Measurements from ENCODE around the gene DIP2C. TPM values are rescaled to one million over a fixed set of nuclear protein-coding genes. Genes with fewer than 3 reads are reported as not detected.

Gene DIP2C
- total and polyA plus RNA-seq, 2 donors (not counting 1 experiment from before 2014, with no cell fraction given), result 1.3 to 1.9 TPM

GRCh38 chr10:423178-423577 lies 266.3 kb downstream of the DIP2C start:
- H3K4me2 ChIP-seq (replicated peaks; ENCODE audit: low read depth, low read length, poor library complexity, severe bottlenecking), result no peak overlapping the region
- ChIA-PET POLR2A (no interaction called here), CTCF (no interaction called here)
- no peaks in the 10 kb centered on the region for H3K9me3 ChIP-seq (ENCODE audit: control extremely low read depth in 1 of 3, control insufficient read depth in 2 of 3, insufficient read depth in 1 of 3, low read length in 2 of 3)
- ATAC-seq (ENCODE audit: low read depth), result no peak
- no peak for DNase-seq
- no peak overlapping the region for H3K4me3 ChIP-seq (ENCODE audit: control extremely low read depth in 1 of 5, extremely low read depth in 1 of 5, insufficient read depth in 1 of 5, low read depth in 2 of 5, low read length in 4 of 5)
- H3K36me3 ChIP-seq (replicated peaks in 1 of 2; ENCODE audit: control extremely low read depth in 1 of 2, control insufficient read depth in 1 of 2, extremely low read depth in 1 of 2, insufficient read depth in 2 of 2, low read length in 1 of 2), result no peaks in the 10 kb centered on the region
- H3K27me3 ChIP-seq (replicated peaks in 1 of 4; ENCODE audit: control extremely low read depth in 1 of 4, control insufficient read depth in 3 of 4, insufficient read depth in 4 of 4, low read length in 3 of 4), result no peaks in the 10 kb centered on the region
- no peaks in the 10 kb centered on the region for H3K4me1 ChIP-seq (ENCODE audit: control insufficient read depth in 2 of 2, insufficient read depth in 2 of 2, low read length in 2 of 2)
- no peaks in the 10 kb centered on the region for H3K4me1 Mint-ChIP-seq
- H3K9me3 Mint-ChIP-seq (ENCODE audit: insufficient read depth), result no peaks in the 10 kb centered on the region
- no peak overlapping the region for H2AFZ ChIP-seq (ENCODE audit: insufficient read depth, low read depth, low read length, poor library complexity, severe bottlenecking)
- H3K27me3 Mint-ChIP-seq, result no peaks in the 10 kb centered on the region
- no peak overlapping the region for H3K27ac ChIP-seq (ENCODE audit: low read length in 2 of 2)
- no peak overlapping the region for H3K27ac Mint-ChIP-seq
- TF ChIP-seq EZH2 (IDR thresholded peaks at IDR 0.05; ENCODE audit: borderline replicate concordance, insufficient read depth, low read depth, low read length, poor library complexity, severe bottlenecking) (no peak), CTCF (IDR thresholded peaks at IDR 0.05) (no peak)
- no peak overlapping the region for H3K9ac ChIP-seq (ENCODE audit: low read length)
- H3K4me3 Mint-ChIP-seq, result no peak overlapping the region
- intact Hi-C loops (cut with micrococcal nuclease), result no loop called here
- H3K79me2 ChIP-seq (ENCODE audit: control insufficient read depth, insufficient read depth, low read length), result no peaks in the 10 kb centered on the region
- 90% methylated on average over 3 of the region's 7 CpGs for WGBS (ENCODE audit: insufficient coverage)
- H4K20me1 ChIP-seq (ENCODE audit: control insufficient read depth, insufficient read depth, low read length, poor library complexity, severe bottlenecking), result no peaks in the 10 kb centered on the region

GRCh38 chr10:422675-423074 lies 266.8 kb downstream of the DIP2C start:
- TF ChIP-seq EZH2 (IDR thresholded peaks at IDR 0.05; ENCODE audit: borderline replicate concordance, insufficient read depth, low read depth, low read length, poor library complexity, severe bottlenecking) (no peak), CTCF (IDR thresholded peaks at IDR 0.05) (no peak)
- Histone ChIP-seq H3K4me3 (ENCODE audit: control extremely low read depth in 1 of 5, extremely low read depth in 1 of 5, insufficient read depth in 1 of 5, low read depth in 2 of 5, low read length in 4 of 5) (no peak overlapping the region), H3K36me3 (replicated peaks in 1 of 2; ENCODE audit: control extremely low read depth in 1 of 2, control insufficient read depth in 1 of 2, extremely low read depth in 1 of 2, insufficient read depth in 2 of 2, low read length in 1 of 2) (no peaks in the 10 kb centered on the region), H3K9ac (ENCODE audit: low read length) (no peak overlapping the region), H3K4me1 (ENCODE audit: control insufficient read depth in 2 of 2, insufficient read depth in 2 of 2, low read length in 2 of 2) (no peaks in the 10 kb centered on the region), H3K27ac (ENCODE audit: low read length in 2 of 2) (no peak overlapping the region), H3K9me3 (ENCODE audit: control extremely low read depth in 1 of 3, control insufficient read depth in 2 of 3, insufficient read depth in 1 of 3, low read length in 2 of 3) (no peaks in the 10 kb centered on the region), H3K27me3 (replicated peaks in 1 of 4; ENCODE audit: control extremely low read depth in 1 of 4, control insufficient read depth in 3 of 4, insufficient read depth in 4 of 4, low read length in 3 of 4) (no peaks in the 10 kb centered on the region), H3K79me2 (ENCODE audit: control insufficient read depth, insufficient read depth, low read length) (no peaks in the 10 kb centered on the region), H3K4me2 (replicated peaks; ENCODE audit: low read depth, low read length, poor library complexity, severe bottlenecking) (no peak overlapping the region), H4K20me1 (ENCODE audit: control insufficient read depth, insufficient read depth, low read length, poor library complexity, severe bottlenecking) (no peaks in the 10 kb centered on the region), H2AFZ (ENCODE audit: insufficient read depth, low read depth, low read length, poor library complexity, severe bottlenecking) (no peak overlapping the region)
- Mint-ChIP-seq H3K4me3 (no peak overlapping the region), H3K27me3 (no peaks in the 10 kb centered on the region), H3K9me3 (ENCODE audit: insufficient read depth) (no peaks in the 10 kb centered on the region), H3K27ac (no peak overlapping the region), H3K4me1 (no peaks in the 10 kb centered on the region)
- ChIA-PET POLR2A (no interaction called here), CTCF (no interaction called here)
- intact Hi-C loops (cut with micrococcal nuclease), result no loop called here
- 89% methylated on average over 14 of the region's 14 CpGs for WGBS (ENCODE audit: insufficient coverage)
- no peak for ATAC-seq (ENCODE audit: low read depth)
- DNase-seq, result no peak
